ENCODE results near the gene RIPOR3. TPM values are rescaled to one million over a fixed set of nuclear protein-coding genes. Genes with fewer than 3 reads are reported as not detected.

The RIPOR3 gene
- polyA plus RNA-seq, 1 donor (not counting 4 experiments of a cell fraction or from before 2014, with no cell fraction given) = 0.10 TPM

DNA sequence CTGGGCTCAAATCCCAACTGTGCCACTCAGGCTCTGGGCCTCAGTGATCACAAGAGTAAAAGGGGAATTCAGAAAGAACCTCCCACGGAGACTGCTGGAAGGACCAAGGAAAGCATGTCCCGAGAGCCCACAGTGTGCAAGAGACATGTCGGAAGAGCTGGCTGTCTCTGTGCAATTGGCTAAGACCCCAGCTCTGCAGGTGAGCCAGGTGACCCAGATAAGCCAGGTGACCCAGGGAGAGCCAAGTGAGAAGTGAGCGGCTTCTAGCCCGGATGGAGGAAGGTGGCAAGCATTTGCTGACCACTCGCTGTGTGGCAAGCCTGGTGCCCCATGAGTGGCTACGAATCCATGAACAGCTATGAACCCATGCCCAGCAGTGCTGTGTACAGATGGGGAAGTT, 59.1 kb downstream of the RIPOR3 start:
- H4K20me1 ChIP-seq (ENCODE audit: control insufficient read depth, extremely low read depth, insufficient read depth, low read length) = no peaks in the 10 kb centered on the region
- no peaks in the 10 kb centered on the region for H3K9me3 ChIP-seq (ENCODE audit: control insufficient read depth, low read depth, low read length)
- H3K9me1 ChIP-seq (ENCODE audit: control insufficient read depth, extremely low read depth, insufficient read depth, low read length) = no peaks in the 10 kb centered on the region
- TF ChIP-seq, protein P1, sequence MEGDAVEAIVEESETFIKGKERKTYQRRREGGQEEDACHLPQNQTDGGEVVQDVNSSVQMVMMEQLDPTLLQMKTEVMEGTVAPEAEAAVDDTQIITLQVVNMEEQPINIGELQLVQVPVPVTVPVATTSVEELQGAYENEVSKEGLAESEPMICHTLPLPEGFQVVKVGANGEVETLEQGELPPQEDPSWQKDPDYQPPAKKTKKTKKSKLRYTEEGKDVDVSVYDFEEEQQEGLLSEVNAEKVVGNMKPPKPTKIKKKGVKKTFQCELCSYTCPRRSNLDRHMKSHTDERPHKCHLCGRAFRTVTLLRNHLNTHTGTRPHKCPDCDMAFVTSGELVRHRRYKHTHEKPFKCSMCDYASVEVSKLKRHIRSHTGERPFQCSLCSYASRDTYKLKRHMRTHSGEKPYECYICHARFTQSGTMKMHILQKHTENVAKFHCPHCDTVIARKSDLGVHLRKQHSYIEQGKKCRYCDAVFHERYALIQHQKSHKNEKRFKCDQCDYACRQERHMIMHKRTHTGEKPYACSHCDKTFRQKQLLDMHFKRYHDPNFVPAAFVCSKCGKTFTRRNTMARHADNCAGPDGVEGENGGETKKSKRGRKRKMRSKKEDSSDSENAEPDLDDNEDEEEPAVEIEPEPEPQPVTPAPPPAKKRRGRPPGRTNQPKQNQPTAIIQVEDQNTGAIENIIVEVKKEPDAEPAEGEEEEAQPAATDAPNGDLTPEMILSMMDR (optimal IDR thresholded peaks at IDR 0.05 in 1 of 3, IDR thresholded peaks at IDR 0.05 in 1 of 3, conservative IDR thresholded peaks at IDR 0.05 in 1 of 3; ENCODE audit: extremely low read depth in 1 of 3, insufficient read depth in 2 of 3, low read length in 3 of 3) = no peak
- TF ChIP-seq EZH2 (IDR thresholded peaks at IDR 0.05; ENCODE audit: low read length) = no peak
- H3K27me3 ChIP-seq (ENCODE audit: control insufficient read depth, extremely low read depth, insufficient read depth, low read length) = peaks cover 15% of the 10 kb centered on the region
- H3K79me2 ChIP-seq (ENCODE audit: control insufficient read depth, insufficient read depth, low read length) = no peaks in the 10 kb centered on the region
- H3K9ac ChIP-seq (ENCODE audit: control insufficient read depth, extremely low read depth, insufficient read depth, low read length) = no peak overlapping the region
- DNase-seq (ENCODE audit: low read depth, low spot score) (no peak), FAIRE-seq (no peak)
- no peak overlapping the region for H3K4me3 ChIP-seq (ENCODE audit: control insufficient read depth in 2 of 3, extremely low read depth in 1 of 3, insufficient read depth in 2 of 3, low read depth in 1 of 3, low read length in 3 of 3)
- dilution Hi-C loops (cut with MboI; ENCODE audit: extremely low pct_ligation_motif_present, low sequenced_read_pairs) = no loop called here
- no peak overlapping the region for H2AFZ ChIP-seq (ENCODE audit: control insufficient read depth, low read length)
- no peak overlapping the region for H3K27ac ChIP-seq (ENCODE audit: control insufficient read depth, insufficient read depth, low read length)
- no peak overlapping the region for H3K4me2 ChIP-seq (ENCODE audit: control insufficient read depth, extremely low read depth, insufficient read depth, low read depth, low read length)
- H3K36me3 ChIP-seq (ENCODE audit: control insufficient read depth in 2 of 2, extremely low read depth in 1 of 2, insufficient read depth in 2 of 2, low read length in 2 of 2) = no peaks in the 10 kb centered on the region
- H3K4me1 ChIP-seq (ENCODE audit: control insufficient read depth, extremely low read depth, insufficient read depth, low read length) = peaks cover 8% of the 10 kb centered on the region

DNA sequence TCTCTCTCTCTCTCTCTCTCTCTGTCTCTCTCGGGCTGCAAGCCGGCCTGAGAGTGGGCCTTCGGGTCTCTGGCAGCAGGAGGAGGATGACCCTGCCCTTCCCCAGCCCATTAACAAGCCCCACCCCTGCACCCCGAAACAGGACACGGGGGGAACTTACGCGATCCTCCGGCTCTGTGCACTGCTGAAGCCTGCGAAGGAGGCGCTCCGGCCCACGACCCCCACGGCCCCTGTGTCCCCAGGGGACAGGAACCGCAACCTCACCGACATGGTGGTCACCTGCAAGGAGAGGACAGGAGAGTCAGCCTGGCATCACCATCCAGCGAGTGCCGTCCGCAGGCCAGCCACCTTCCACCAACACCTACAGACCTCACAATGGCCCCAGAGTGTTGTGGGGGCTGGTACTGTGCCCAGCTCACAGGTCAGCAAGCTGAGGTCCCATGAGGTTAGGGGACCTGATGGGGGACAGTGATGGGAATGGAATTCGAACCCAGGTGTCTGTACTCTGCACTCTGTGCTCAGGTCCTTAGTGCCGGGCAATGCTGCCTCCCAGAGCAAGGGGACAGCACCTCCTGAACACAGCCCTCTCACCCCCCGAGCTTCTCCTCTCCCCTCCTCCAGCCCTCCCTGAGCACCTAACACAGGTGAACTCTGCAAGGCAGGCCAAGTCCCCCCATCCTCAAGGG, 60.6 kb downstream of the RIPOR3 start:
- dilution Hi-C loops (cut with MboI; ENCODE audit: extremely low pct_ligation_motif_present, low sequenced_read_pairs) = no loop called here
- H3K27me3 ChIP-seq (ENCODE audit: control insufficient read depth, extremely low read depth, insufficient read depth, low read length) = peaks cover 15% of the 10 kb centered on the region
- no peaks in the 10 kb centered on the region for H3K36me3 ChIP-seq (ENCODE audit: control insufficient read depth in 2 of 2, extremely low read depth in 1 of 2, insufficient read depth in 2 of 2, low read length in 2 of 2)
- no peak overlapping the region for H3K4me3 ChIP-seq (ENCODE audit: control insufficient read depth in 2 of 3, extremely low read depth in 1 of 3, insufficient read depth in 2 of 3, low read depth in 1 of 3, low read length in 3 of 3)
- TF ChIP-seq, protein P1 (optimal IDR thresholded peaks at IDR 0.05 in 1 of 3, IDR thresholded peaks at IDR 0.05 in 1 of 3, conservative IDR thresholded peaks at IDR 0.05 in 1 of 3; ENCODE audit: extremely low read depth in 1 of 3, insufficient read depth in 2 of 3, low read length in 3 of 3) = no peak
- no peaks in the 10 kb centered on the region for H3K79me2 ChIP-seq (ENCODE audit: control insufficient read depth, insufficient read depth, low read length)
- H3K4me1 ChIP-seq (ENCODE audit: control insufficient read depth, extremely low read depth, insufficient read depth, low read length) = peaks cover 7% of the 10 kb centered on the region
- no peak for FAIRE-seq
- H3K9me1 ChIP-seq (ENCODE audit: control insufficient read depth, extremely low read depth, insufficient read depth, low read length) = no peaks in the 10 kb centered on the region
- DNase-seq (ENCODE audit: low read depth, low spot score) = no peak
- H3K9ac ChIP-seq (ENCODE audit: control insufficient read depth, extremely low read depth, insufficient read depth, low read length) = no peak overlapping the region
- no peaks in the 10 kb centered on the region for H3K9me3 ChIP-seq (ENCODE audit: control insufficient read depth, low read depth, low read length)
- no peak overlapping the region for H2AFZ ChIP-seq (ENCODE audit: control insufficient read depth, low read length)
- no peaks in the 10 kb centered on the region for H4K20me1 ChIP-seq (ENCODE audit: control insufficient read depth, extremely low read depth, insufficient read depth, low read length)
- no peak overlapping the region for H3K27ac ChIP-seq (ENCODE audit: control insufficient read depth, insufficient read depth, low read length)
- H3K4me2 ChIP-seq (ENCODE audit: control insufficient read depth, extremely low read depth, insufficient read depth, low read depth, low read length) = no peak overlapping the region
